Right lung (tissue), 10 donors: Measurements from ENCODE around the gene SDF2. TPM values are rescaled to one million over a fixed set of nuclear protein-coding genes. Genes with fewer than 3 reads are reported as not detected.

Source experiments
- DNase-seq, 2 donors: peaks; one replicate each; pipeline ENCODE4 v3.0.0-alpha.2; 2013
- long read RNA-seq, 8 donors: transcript quantifications; one replicate each; lab custom pipeline, GENCODE V29; 2026
- polyA plus RNA-seq, 5 donors: library from polyadenylated mRNA; unstranded; fragments of 120-200 nt; gene quantifications; one replicate each; pipeline versions ENCODE4 v1.2.1 to v1.2.3, GENCODE V29; 2013; ENCODE audit warnings: inconsistent platforms in 1 of 5, low replicate concordance in 1 of 5; ENCODE audit not compliant: insufficient read length in 5 of 5, insufficient read depth in 1 of 5

The SDF2 gene
- polyA plus RNA-seq: 10 to 100 TPM; 67.7 to 73.8 (median 69.5) TPM
- long read RNA-seq, donor 1, transcript SDF2-201 (3 exons, 1,568 nt): major isoform, 35 of 61 reads
- long read RNA-seq, donor 1, transcript SDF2-210 (3 exons, 1,025 nt): minor isoform, 10 of 61 reads
- long read RNA-seq, donor 1, transcript SDF2-208 (2 exons, 1,342 nt): minor isoform, 9 of 61 reads
- long read RNA-seq, donor 1, partial matches to known transcripts: 0 of 61 reads
- long read RNA-seq, donor 1, other reads (novel, unspliced or antisense): 0 of 61 reads
- long read RNA-seq, donor 2, transcript SDF2-201 (3 exons, 1,568 nt): major isoform, 35 of 43 reads
- long read RNA-seq, donor 2, partial matches to known transcripts: 0 of 43 reads
- long read RNA-seq, donor 2, other reads (novel, unspliced or antisense): 0 of 43 reads
- long read RNA-seq, donor 3, transcript SDF2-210 (3 exons, 1,025 nt): minor isoform, 7 of 57 reads
- long read RNA-seq, donor 3, transcript SDF2-201 (3 exons, 1,568 nt): major isoform, 45 of 57 reads
- long read RNA-seq, donor 3, partial matches to known transcripts: 0 of 57 reads
- long read RNA-seq, donor 3, other reads (novel, unspliced or antisense): 0 of 57 reads
- long read RNA-seq, donor 4, transcript SDF2-201 (3 exons, 1,568 nt): major isoform, 30 of 36 reads
- long read RNA-seq, donor 4, partial matches to known transcripts: 0 of 36 reads
- long read RNA-seq, donor 4, other reads (novel, unspliced or antisense): 0 of 36 reads
- long read RNA-seq, donor 5, transcript SDF2-201 (3 exons, 1,568 nt): major isoform, 59 of 66 reads
- long read RNA-seq, donor 5, partial matches to known transcripts: 0 of 66 reads
- long read RNA-seq, donor 5, other reads (novel, unspliced or antisense): 0 of 66 reads
- long read RNA-seq, donor 6, transcript SDF2-201 (3 exons, 1,568 nt): major isoform, 38 of 48 reads
- long read RNA-seq, donor 6, partial matches to known transcripts: 0 of 48 reads
- long read RNA-seq, donor 6, other reads (novel, unspliced or antisense): 0 of 48 reads
- long read RNA-seq, donor 7, transcript SDF2-201 (3 exons, 1,568 nt): major isoform, 29 of 67 reads
- long read RNA-seq, donor 7, partial matches to known transcripts: 31 of 67 reads
- long read RNA-seq, donor 7, other reads (novel, unspliced or antisense): 0 of 67 reads
- long read RNA-seq, donor 8, transcript SDF2-201 (3 exons, 1,568 nt): major isoform, 13 of 16 reads
- long read RNA-seq, donor 8, partial matches to known transcripts: 0 of 16 reads
- long read RNA-seq, donor 8, other reads (novel, unspliced or antisense): 0 of 16 reads

- peak; percentile 91 to 93 for DNase-seq
Observed at GRCh38 chr17:28661635-28662526, at the start of gene SDF2, which contains the start of gene SUPT6H. Gene SDF2 (minus strand): TSS chr17:28661906. CDS start chr17:28661876, 30 bp downstream. Gene SUPT6H (plus strand): TSS chr17:28662205. CDS start chr17:28673402, 11,197 bp downstream.

- DNase-seq: peak; percentile 95 to 99
Observed at GRCh38 chr17:28710861-28711722, 49.4 kb upstream of the SDF2 start.

GRCh38 chr17:28707339-28707720, 45.6 kb upstream of the SDF2 start:
- no peak for DNase-seq

GRCh38 chr17:28706471-28707338, 45.0 kb upstream of the SDF2 start:
- DNase-seq: no peak

- DNase-seq: no peak
Observed at GRCh38 chr17:28705728-28706334, 44.1 kb upstream of the SDF2 start.

- DNase-seq: no peak
Observed at GRCh38 chr17:28705074-28705659, 43.5 kb upstream of the SDF2 start.

GRCh38 chr17:28704219-28704858, 42.6 kb upstream of the SDF2 start:
- DNase-seq: no peak

- no peak for DNase-seq
Observed at GRCh38 chr17:28703552-28704218, 42.0 kb upstream of the SDF2 start.

GRCh38 chr17:28702752-28703150, 41.0 kb upstream of the SDF2 start:
- DNase-seq: no peak

- no peak for DNase-seq
Observed at GRCh38 chr17:28702026-28702751, 40.5 kb upstream of the SDF2 start.

GRCh38 chr17:28700830-28701492, 39.3 kb upstream of the SDF2 start:
- DNase-seq: no peak

- no peak for DNase-seq
Observed at GRCh38 chr17:28700278-28700677, 38.6 kb upstream of the SDF2 start.

- no peak for DNase-seq
Observed at GRCh38 chr17:28698253-28698941, 36.7 kb upstream of the SDF2 start.

- DNase-seq: no peak
Observed at GRCh38 chr17:28693869-28694268, 32.2 kb upstream of the SDF2 start.

GRCh38 chr17:28689011-28689410, 27.3 kb upstream of the SDF2 start:
- DNase-seq: no peak
